Right forelimb (tissue), 1 donor: ENCODE data around the gene CUL7.
"Not testable (repeated sequence)": the region's sequence is repeated elsewhere in the genome, so short reads cannot be mapped to it uniquely, and the experiment has no call there.

ENCODE experiments used
- DNase-seq: peaks from one replicate; pipeline ENCODE4 v3.0.0-alpha.2; 2018

CUL7 gene

DNA sequence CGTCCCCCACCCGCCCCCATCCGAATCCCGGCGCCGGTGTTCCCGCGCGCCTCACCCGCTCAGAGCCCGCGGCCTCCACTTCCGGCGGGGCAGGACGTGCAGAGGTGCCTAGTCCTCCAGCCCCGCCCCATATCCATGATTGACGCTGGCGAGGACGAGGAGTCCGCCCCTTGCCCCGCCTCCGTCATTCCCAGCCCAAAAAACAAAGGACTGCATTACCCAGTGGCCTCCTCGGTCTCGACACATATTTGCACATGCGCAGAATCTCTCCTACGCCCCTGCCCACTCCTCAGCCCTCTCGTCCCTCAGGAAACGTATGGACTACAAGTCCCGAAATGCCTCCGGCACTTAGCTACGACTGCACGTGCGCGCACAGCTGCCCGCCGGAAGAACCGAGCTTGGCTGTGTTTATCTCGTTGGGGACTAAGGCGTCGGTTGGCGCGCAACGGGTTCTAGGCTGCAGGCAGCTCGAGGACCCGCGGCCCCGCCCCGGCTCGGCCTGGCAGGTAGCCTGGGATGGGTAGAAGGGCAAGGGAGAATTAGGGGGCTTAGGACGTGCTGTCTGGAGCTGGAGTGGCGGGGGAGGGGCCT is 39.7 kb downstream of the CUL7 start, which contains the start of the genes KLHDC3 and MEA1:
KLHDC3 (plus strand) TSS at position 407 of the 591 bp plus-strand sequence. CDS start 2,944 bp downstream, outside the sequence.
MEA1 (minus strand) TSS at position 104 of the 591 bp plus-strand sequence. CDS start 133 bp downstream, outside the sequence.
- DNase-seq = peak; percentile 99

GRCh38 chr6:43013097-43013842 is 40.4 kb downstream of the CUL7 start:
- no peak for DNase-seq

DNA sequence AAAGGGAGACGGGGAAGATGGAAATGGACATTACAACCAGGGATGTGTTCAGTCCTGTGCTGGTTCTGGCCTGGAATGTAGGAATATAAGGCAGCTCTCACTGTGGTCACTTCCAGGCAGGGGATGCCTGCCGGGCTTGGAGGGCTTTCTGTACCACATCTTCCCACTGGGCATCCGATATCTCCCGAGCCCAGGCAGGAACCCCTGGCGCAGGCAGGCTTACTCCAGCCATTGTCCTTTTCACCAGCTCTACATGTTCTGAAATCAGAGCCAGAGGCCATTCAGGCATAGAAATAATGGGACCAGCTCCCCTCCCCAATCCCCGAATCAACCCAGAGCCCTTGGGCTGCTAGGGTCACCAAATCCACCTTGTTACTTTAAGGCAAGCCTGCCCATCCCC is 41.3 kb downstream of the CUL7 start:
- DNase-seq = no peak

DNA sequence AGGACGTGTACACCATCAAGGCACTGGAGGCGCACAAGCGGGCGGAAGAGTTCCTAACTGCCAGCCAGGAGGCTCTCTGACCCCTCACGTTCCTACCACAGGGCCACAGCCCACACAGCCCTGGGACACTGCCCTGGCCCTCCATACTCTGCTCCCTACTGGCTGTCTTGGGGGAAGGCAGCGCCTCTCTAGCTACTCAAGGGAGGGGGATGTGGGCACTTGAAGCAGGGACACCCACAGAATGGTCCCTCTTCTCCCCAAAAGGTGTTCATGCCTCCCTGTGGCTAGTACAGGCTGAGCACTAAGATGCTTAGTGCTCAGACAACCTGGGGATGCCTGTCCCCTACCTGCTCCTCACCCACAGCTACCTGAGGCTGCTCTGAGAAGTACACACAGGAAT is 42.4 kb downstream of the CUL7 start:
- DNase-seq = no peak

GRCh38 chr6:43009124-43009523 is 44.5 kb downstream of the CUL7 start:
- DNase-seq = peak; percentile 61

DNA sequence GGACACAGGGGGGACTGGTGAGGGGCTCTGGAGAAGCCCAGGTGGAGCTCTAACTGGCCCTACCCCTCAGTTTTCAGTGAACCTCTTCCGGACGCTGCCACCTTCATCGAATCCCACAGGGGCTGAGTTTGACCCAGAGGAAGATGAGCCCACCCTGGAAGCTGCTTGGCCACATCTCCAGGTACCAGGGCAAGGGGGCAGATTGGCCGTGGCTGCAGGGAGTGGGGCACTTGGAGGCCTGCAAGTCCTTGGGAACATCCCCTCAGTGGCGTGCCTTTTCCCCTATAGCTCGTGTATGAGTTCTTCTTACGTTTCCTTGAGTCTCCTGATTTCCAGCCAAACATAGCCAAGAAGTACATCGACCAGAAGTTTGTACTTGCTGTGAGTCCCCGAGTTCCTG is 46.5 kb downstream of the CUL7 start:
- no peak for DNase-seq

DNA sequence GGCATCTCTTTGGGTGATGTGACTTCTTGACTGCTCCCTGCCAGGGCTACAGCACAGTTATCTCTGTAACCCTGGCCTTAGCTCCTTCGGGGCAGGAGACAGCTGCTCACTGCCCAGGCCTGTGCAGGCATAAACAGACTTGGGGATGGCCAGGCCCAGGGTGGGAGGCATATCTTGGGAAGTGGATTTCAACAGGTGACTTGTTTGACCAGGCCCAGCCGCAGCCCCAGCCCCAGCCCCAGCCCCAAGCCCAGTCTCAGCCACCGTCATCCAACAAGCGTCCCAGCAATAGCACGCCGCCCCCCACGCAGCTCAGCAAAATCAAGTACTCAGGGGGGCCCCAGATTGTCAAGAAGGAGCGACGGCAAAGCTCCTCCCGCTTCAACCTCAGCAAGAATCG is 47.4 kb downstream of the CUL7 start:
- DNase-seq = no peak

DNA sequence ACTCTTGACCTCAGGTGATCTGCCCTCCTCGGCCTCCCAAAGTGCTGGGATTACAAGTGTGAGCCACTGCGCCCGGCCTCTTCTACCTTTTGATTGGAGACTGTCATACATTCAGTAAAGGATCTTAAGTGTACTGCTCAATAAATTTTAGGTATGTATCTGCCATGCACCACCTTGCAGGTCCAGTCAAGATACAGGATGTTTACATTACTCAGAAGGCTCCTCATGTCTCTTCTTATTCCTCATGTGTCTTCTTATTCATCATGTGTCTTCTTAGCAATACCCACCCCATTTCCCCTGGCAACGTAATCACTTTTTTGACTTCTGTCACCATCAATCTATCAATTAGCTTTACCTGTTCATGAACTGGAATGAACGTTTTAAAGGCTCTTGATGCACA is 47.8 kb downstream of the CUL7 start:
- no peak for DNase-seq

- no peak for DNase-seq
Observed at GRCh38 chr6:43001843-43002242, 51.8 kb downstream of the CUL7 start.

DNA sequence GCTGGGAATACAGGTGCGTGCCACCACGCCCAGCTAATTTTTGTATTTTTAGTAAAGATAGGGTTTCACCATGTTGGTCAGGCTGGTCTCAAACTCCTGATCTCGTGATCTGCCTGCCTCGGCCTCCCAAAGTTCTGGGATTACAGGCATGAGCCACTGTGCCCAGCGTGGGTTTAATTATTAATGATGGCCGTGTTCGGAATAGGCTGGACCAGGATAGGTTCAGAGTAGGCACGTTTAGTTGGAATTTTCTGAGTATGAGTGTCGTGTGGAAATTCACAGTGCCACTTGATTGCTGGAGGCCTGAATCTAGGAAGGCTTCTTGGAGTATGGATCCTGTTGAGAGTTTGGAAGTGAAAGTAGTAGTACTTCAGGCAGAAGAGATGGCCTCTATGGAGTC is 55.4 kb downstream of the CUL7 start:
- not testable (repeated sequence) for DNase-seq

- DNase-seq = no peak
Observed at GRCh38 chr6:42996513-42996912, 57.1 kb downstream of the CUL7 start.

- no peak for DNase-seq
Observed at GRCh38 chr6:42993445-42993844, 60.2 kb downstream of the CUL7 start.

DNA sequence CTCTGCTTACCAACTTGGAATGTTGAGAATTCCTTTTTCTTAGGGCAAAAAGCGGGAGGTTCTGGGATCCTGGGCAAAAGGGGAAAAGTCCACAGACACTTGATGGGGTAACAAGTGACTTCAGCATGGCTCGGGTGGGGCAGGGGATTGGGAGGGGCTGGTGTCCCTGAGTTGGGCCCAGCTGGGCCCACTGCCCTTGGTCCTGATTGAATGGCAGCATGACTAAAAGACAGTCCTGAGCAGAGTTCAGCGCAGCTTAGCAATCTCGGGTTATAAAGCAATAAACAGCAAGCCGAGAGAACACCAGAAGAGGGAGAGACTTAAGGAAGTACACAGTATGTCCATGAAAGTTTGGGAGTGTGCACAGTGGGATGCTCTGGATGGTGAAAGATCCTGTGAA is 63.7 kb downstream of the CUL7 start:
- DNase-seq = no peak

- DNase-seq = no peak
Observed at GRCh38 chr6:42988486-42989020, 65.1 kb downstream of the CUL7 start.
